Measurements from ENCODE around the gene CEP72. TPM values are rescaled to one million over a fixed set of nuclear protein-coding genes. Genes with fewer than 3 reads are reported as not detected.
A peak's percentile ranks its signal among the peaks of the same experiment; 100 is the strongest.

Gene CEP72
- total and polyA plus RNA-seq, 2 of the 13 experiments (the other 11 are each of a cell fraction or from before 2014, with no cell fraction given): 3.4 to 9.4 TPM

GRCh38 chr5:671459-672328 lies 59.6 kb downstream of the CEP72 start (continued):
- TF ChIP-seq, protein P1, sequence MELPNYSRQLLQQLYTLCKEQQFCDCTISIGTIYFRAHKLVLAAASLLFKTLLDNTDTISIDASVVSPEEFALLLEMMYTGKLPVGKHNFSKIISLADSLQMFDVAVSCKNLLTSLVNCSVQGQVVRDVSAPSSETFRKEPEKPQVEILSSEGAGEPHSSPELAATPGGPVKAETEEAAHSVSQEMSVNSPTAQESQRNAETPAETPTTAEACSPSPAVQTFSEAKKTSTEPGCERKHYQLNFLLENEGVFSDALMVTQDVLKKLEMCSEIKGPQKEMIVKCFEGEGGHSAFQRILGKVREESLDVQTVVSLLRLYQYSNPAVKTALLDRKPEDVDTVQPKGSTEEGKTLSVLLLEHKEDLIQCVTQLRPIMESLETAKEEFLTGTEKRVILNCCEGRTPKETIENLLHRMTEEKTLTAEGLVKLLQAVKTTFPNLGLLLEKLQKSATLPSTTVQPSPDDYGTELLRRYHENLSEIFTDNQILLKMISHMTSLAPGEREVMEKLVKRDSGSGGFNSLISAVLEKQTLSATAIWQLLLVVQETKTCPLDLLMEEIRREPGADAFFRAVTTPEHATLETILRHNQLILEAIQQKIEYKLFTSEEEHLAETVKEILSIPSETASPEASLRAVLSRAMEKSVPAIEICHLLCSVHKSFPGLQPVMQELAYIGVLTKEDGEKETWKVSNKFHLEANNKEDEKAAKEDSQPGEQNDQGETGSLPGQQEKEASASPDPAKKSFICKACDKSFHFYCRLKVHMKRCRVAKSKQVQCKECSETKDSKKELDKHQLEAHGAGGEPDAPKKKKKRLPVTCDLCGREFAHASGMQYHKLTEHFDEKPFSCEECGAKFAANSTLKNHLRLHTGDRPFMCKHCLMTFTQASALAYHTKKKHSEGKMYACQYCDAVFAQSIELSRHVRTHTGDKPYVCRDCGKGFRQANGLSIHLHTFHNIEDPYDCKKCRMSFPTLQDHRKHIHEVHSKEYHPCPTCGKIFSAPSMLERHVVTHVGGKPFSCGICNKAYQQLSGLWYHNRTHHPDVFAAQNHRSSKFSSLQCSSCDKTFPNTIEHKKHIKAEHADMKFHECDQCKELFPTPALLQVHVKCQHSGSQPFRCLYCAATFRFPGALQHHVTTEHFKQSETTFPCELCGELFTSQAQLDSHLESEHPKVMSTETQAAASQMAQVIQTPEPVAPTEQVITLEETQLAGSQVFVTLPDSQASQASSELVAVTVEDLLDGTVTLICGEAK (IDR thresholded peaks at IDR 0.05): no peak
- TF ChIP-seq, protein P1 (CRISPR knock-in tag; IDR thresholded peaks at IDR 0.05): 0 out of 2 replicates have a peak, but pooled peaks have one; percentile 19
- TF ChIP-seq, protein P2, sequence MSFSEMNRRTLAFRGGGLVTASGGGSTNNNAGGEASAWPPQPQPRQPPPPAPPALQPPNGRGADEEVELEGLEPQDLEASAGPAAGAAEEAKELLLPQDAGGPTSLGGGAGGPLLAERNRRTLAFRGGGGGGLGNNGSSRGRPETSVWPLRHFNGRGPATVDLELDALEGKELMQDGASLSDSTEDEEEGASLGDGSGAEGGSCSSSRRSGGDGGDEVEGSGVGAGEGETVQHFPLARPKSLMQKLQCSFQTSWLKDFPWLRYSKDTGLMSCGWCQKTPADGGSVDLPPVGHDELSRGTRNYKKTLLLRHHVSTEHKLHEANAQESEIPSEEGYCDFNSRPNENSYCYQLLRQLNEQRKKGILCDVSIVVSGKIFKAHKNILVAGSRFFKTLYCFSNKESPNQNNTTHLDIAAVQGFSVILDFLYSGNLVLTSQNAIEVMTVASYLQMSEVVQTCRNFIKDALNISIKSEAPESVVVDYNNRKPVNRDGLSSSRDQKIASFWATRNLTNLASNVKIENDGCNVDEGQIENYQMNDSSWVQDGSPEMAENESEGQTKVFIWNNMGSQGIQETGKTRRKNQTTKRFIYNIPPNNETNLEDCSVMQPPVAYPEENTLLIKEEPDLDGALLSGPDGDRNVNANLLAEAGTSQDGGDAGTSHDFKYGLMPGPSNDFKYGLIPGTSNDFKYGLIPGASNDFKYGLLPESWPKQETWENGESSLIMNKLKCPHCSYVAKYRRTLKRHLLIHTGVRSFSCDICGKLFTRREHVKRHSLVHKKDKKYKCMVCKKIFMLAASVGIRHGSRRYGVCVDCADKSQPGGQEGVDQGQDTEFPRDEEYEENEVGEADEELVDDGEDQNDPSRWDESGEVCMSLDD (CRISPR knock-in tag; IDR thresholded peaks at IDR 0.05; ENCODE audit: borderline replicate concordance): 0 out of 2 replicates have a peak, but pooled peaks have one; percentile 35
- TF ChIP-seq TGIF2 (CRISPR knock-in tag; IDR thresholded peaks at IDR 0.05): no peak
- TF ChIP-seq TMF1 (CRISPR knock-in tag; IDR thresholded peaks at IDR 0.05; ENCODE audit: low read depth): no peak
- TF ChIP-seq SMAD1 (CRISPR knock-in tag; IDR thresholded peaks at IDR 0.05; ENCODE audit: borderline replicate concordance, low read depth): peak; percentile 77; the same call in 1 of the 2 replicates
- peak; percentile 92 for TF ChIP-seq AGO1 (IDR thresholded peaks at IDR 0.05; ENCODE audit: low read depth, low read length, poor library complexity, severe bottlenecking)
- TF ChIP-seq ZNF292 (CRISPR knock-in tag; IDR thresholded peaks at IDR 0.05; ENCODE audit: borderline replicate concordance, low read depth): peak; percentile 24; the same call in 1 of the 2 replicates
- 0 out of 2 replicates have a peak, but pooled peaks have one; percentile 13 for TF ChIP-seq ELF3 (CRISPR knock-in tag; IDR thresholded peaks at IDR 0.05)
- TF ChIP-seq ZNF547 (CRISPR knock-in tag; IDR thresholded peaks at IDR 0.05): no peak
- TF ChIP-seq, protein P3, sequence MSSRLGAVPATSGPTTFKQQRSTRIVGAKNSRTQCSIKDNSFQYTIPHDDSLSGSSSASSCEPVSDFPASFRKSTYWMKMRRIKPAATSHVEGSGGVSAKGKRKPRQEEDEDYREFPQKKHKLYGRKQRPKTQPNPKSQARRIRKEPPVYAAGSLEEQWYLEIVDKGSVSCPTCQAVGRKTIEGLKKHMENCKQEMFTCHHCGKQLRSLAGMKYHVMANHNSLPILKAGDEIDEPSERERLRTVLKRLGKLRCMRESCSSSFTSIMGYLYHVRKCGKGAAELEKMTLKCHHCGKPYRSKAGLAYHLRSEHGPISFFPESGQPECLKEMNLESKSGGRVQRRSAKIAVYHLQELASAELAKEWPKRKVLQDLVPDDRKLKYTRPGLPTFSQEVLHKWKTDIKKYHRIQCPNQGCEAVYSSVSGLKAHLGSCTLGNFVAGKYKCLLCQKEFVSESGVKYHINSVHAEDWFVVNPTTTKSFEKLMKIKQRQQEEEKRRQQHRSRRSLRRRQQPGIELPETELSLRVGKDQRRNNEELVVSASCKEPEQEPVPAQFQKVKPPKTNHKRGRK (CRISPR knock-in tag; IDR thresholded peaks at IDR 0.05): peak; percentile 72; the same call in 1 of the 2 replicates
- TF ChIP-seq ZNF326 (CRISPR knock-in tag; IDR thresholded peaks at IDR 0.05; ENCODE audit: borderline replicate concordance): peak; percentile 83; the same call in 1 of the 2 replicates

Measured in HepG2 (cell line).